ENCODE data around the gene C1RL.

The C1RL gene

DNA sequence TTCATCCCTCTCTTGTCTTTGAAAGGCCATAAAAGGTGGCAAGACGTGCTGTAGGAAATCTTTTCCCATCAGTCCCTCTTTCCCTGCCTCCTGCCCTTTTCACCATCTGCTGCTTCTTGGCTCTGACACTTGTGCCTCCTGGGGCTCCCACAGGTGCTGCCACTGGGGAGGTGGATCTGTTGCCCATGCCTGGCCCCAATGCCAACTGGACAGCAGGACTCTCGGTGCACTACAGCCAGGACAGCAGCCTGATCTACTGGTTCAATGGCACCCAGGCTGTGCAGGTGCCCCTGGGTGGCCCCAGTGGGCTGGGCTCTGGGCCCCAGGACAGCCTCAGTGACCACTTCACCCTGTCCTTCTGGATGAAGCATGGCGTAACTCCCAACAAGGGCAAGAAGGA is 27.7 kb upstream of the C1RL start:
- no peak for DNase-seq

DNA sequence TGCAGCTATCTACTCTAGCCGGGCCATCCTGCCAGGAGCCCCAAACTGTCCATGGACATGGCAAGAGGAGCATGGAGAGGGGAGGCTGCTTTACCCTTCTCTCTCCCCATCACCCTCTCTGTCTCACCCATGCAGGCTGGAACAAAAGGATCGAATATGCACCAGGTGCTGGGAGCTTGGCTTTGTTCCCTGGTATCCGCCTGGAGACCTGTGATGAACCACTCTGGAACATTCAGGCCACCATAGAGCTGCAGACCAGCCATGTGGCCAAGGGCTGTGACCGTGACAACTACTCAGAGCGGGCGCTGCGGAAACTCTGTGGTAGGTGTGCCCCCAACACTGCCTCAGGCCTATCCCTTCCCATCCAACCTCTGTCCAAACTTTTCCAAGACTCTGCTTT is 27.1 kb upstream of the C1RL start:
- DNase-seq: no peak

- no peak for DNase-seq
Measured at GRCh38 chr12:7134396-7135166, 25.6 kb upstream of the C1RL start.

GRCh38 chr12:7131502-7131866 is 22.5 kb upstream of the C1RL start:
- no peak for DNase-seq

DNA sequence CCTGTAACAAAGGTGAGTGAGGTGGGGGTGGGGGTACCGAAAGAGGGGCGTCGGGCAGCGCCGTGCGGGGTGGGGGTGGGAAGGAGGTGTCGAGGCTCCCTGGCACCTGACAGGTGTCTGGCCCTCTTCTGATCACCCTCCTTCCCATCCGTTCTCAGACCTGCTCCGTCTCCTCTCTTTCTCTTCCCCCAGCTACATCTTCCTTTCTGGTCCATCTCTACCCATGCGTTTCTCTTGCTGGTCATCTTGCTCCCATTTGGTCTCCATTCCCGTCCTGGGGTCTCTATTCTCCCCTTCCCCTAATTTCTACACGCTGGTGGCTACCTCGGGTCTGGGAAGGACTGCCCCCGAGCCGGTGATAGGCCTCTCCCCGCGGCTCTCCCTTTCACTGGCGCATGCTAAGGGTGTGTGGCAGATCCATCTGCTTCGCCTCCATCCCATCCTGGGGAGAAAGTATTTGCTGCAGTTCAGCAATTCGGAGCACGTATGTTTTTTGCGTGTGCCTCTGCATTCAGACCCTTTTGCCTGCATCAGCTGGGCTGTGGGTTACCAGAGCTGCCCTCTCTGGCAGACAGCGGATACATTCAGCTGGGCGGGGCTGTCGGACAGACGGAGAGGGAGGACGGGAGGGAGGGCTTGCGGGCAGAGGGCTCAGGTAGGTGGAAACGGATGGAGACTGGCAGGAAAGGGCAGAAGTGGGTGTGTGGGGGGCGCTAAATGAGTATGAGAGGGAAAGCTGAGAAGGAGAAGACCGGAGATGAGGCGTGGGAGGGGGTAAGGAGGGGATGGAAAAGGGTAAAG is 21.9 kb upstream of the C1RL start:
- DNase-seq: peak; percentile 25

DNA sequence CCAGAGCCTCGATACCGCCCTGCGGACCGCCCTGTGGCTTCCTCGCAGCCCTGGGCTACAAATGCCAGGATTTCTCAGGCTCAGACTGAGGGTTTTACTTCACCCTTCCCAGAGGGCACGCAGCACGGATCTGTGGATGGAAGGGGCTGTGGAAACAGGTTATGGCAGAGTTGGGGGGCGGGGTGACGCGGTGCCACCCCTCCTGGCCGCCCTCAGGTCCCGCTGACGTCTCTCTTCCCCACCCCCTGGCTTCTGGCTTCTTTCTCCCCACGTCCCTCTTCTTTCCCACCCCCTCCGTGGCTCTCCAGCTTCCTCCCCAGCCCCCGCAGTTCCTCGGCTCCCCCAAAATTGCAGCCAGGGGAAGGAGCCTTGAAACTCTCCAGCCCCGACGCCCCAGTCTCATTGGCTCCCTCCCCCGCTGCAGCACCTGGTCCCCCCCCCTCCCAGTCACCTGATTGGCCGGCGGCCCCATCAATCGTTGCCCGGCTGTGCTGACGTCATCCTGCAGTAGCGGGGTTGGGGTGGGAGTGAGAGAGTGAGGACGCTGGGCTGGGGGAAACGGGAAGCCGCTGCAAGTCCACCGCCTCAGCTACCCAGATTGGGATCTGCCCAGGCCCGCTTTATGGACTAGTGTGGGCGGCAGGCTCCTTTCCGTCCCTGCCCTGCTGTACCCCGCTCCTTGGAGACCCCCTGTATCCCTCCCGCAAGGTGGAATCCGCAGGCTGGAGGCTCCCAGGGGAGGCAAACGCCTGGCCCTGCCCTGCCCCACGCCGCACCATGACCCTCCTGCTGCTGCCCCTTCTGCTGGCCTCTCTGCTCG is 21.1 kb upstream of the C1RL start, which contains the start of gene CLSTN3:
Gene CLSTN3 (plus strand): TSS at position 500 of the 820 bp plus-strand sequence. CDS start 278 bp downstream, at position 778.
- peak; percentile 90 for DNase-seq

GRCh38 chr12:7129287-7129871 is 20.4 kb upstream of the C1RL start:
- no peak for DNase-seq

- DNase-seq: no peak
Measured at GRCh38 chr12:7128681-7129286, 19.8 kb upstream of the C1RL start, which contains the start of gene RBP5. RBP5 (minus strand) TSS chr12:7128889; CDS start chr12:7128775, 114 bp downstream.

DNA sequence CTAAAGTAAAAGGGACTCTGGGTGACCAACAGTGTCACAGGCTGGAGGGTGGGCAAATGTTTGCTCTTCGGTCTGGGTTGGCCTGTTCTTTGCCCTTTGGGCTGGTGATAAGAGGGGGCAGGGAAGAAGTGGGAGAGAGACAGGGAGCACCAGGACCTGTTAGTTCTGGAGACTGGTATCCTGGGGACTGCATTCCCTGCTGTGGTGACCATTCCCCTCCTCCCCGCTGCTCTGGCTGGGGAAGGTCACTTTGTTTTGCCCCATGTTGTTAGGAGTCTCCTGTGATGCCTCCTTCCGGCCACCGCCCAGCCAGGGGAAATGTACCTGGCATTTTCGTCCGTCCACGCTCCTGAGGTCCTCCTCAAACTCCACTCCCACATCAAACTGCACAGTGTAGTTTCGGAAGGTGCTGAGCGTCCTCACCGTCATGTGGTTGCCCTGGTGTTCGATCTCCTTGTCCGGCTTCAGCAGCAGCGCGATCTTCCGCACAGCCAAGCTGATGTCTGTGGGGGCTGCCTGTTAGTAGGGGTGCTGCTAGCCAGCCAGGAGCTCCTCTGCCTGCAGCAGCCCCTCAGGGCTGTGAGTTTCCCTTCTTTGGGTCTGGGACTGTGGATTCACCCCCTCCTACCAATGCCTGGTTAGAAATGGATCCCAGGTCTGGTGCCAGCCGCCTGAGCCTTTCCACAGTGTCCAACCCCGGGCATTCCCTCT is 19.1 kb upstream of the C1RL start:
- no peak for DNase-seq

- no peak for DNase-seq
Measured at GRCh38 chr12:7125632-7126227, 16.7 kb upstream of the C1RL start.

DNA sequence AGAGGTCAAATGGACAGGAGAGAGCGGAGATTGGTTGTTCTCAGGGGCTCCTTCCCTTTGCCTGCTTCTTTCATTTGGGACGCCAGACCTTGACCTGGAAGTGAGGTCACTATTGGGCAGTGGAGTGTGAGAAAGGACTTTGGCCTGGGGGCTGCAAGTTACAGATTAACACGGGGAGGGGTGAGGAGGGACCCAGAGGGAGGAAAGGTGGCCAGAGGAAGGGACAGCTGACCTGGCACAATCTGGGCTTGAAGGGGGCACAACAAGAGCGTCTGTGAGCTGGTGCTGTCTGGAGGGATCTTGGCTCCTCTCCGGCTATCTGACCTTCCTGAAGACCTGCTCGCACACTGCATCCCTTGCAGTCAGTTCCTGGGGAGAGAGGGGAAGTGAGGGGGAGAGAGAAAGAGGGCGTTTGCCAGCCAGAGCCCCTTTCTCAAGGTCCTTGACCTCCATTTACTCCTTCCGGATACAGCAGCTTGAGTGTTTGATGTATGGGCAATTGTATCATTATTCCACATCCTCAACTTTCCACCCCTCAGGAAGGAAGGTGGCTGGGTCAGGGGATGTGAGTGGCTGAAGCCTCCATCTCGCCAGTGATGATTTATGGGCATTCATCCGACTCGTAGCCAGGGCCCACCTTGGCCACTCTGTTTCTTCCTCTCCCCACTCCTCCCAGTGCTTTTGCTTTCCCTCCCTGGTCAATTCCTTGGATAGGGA is 14.9 kb upstream of the C1RL start:
- no peak for DNase-seq

GRCh38 chr12:7122811-7123769 is 14.1 kb upstream of the C1RL start:
- DNase-seq: no peak

- DNase-seq: no peak
Measured at GRCh38 chr12:7121324-7121723, 12.3 kb upstream of the C1RL start.

DNA sequence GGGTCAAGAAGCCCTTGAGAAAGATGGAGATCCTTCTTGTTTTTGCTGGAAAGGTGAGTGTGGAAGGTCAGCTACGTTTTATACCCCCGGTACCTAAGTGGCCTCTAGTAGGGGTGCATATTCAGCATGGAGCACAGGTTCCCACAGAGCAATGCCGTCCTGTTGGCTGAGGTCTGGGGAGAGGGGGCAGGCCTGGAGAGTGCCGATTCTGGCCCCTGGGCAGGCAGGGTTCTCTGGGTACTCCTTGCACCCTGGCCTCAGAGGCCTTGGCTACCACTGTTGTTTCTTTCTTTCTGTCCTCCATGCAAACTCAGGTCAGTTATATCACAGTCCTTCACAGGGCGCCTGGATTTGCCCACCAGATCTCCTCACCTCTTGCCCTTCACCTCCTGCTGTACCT is 11.2 kb upstream of the C1RL start:
- no peak for DNase-seq

- DNase-seq: no peak
Measured at GRCh38 chr12:7118881-7119280, 9.9 kb upstream of the C1RL start.

DNA sequence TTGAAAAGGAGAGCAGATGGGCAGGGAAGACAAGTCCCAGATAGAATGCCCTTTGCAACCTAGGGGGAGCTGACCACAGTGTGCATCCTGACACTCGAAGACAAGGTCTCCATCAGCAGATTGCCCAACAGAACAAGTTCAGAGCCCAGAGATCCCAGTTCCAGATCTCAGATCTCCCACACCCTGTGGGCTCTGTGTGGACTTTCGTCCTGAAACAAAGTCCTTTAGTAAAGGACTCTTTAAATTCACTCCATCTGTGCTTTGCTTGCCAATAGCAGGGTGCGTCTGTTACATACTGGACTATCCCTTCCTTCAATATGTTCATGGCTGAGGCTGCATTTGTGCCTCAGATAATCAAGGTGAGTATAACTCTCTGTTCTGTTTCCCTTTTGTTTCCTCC is 8.7 kb upstream of the C1RL start:
- DNase-seq: no peak

- DNase-seq: no peak
Measured at GRCh38 chr12:7116916-7117315, 7.9 kb upstream of the C1RL start.

DNA sequence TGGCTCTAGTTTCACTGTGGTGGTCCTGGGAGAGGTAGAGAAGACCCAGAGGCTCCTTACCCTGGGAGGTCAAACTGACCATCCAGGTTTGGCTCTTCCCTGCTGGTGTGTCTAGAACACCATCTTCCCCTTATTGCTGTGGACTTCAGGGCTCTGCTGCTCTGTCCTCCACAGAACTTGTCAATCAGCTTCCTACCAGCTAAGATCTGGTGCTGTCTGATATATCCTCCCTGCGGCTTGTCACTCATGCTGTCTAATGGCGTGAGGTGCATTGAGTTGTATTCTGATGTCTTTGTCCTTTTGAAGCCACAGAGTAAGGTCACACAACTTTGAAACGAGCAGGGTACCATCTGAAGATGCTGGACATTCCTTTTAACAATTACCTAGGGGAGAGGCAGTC is 7.2 kb upstream of the C1RL start:
- no peak for DNase-seq

DNA sequence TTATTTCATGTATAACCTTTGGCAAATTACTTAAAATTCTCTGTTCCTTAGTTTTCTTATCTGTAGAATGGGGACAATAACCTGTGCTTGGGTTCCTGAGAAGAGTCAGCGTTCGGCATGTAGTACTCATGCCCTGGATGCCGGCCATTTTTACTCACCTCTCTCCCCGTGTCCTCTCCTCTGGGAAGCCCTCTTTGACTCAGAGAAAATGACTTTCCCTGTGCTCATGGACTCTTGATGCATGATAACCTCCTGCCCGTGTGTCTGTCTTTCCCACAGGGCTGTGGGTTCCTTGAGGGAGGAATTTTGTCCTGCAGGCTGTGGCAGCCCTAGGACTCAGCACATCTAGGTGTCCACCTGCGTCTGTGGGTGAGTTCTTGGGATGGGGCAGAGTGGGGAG is 5.8 kb upstream of the C1RL start:
- DNase-seq: no peak

DNA sequence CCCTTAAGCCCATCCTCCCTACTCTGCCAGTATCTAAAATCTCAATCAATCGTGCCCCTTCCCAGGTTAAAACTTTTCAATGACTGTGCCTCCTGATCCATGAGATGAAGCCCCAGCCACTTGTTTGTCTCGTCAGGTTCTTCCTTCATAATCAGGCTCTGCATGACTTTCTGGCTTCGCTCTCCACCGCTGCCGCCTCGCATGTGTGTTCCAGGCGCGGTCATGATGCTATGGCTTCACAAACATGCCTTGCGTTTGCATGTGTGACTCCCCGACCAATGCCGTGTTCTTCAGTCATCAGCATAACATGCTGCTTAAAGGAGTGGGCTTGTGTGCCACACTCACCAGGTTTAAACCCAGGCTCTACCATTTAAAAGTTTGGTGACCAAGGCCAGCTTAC is 5.0 kb upstream of the C1RL start:
- DNase-seq: no peak

Measured in NCI-H774 (cell line).